ENCODE results near the gene SLC36A1. TPM values are rescaled to one million over a fixed set of nuclear protein-coding genes. Genes with fewer than 3 reads are reported as not detected.

Gene SLC36A1
- total and polyA plus RNA-seq, 2 of the 8 experiments (the other 6 are each of a cell fraction or from before 2014, with no cell fraction given), result 6.6 to 9.6 TPM

DNA sequence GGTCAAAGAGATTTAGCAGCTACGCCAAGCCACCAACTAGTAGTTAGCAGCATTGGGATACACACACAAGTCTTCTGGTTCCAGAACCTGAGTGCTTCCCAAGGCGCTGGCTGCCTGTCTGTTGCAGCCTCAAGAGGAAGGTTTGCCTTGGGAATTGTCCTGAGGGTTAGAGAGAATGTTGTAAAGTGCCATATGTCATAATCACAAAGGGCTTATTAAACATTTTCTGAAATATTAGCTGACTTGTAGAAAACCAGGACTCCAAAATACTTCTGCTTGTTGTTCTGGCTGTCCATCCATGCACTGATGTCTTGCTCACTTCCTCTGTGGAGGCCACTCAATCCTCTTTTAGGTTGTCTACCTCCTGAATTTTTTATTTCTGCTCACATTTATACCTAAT is 46.3 kb downstream of the SLC36A1 start:
- no peak overlapping the region for H3K4ac ChIP-seq (replicated peaks; ENCODE audit: insufficient read length, low read depth, low read length)
- H3K23ac ChIP-seq (ENCODE audit: insufficient read length), result no peak overlapping the region
- H2BK120ac ChIP-seq (replicated peaks; ENCODE audit: low read depth, low read length), result no peak overlapping the region
- no peak overlapping the region for H2AFZ ChIP-seq (ENCODE audit: low read length)
- H3K9ac ChIP-seq (replicated peaks in 1 of 4; ENCODE audit: extremely low read depth in 1 of 4, low read depth in 3 of 4, low read length in 3 of 4), result no peak overlapping the region
- no peak overlapping the region for H4K5ac ChIP-seq (ENCODE audit: insufficient read length, low read depth, low read length)
- H3K4me1 ChIP-seq (replicated peaks in 1 of 4; ENCODE audit: control insufficient read depth in 3 of 4, insufficient read depth in 4 of 4, low read length in 3 of 4), result peaks cover 0 to 4% (median under 1%) of the 10 kb centered on the region in 4 experiments; a peak in 3 of 7 replicates
- H3K36me3 ChIP-seq (ENCODE audit: control insufficient read depth in 2 of 4, insufficient read depth in 4 of 4, low read length in 3 of 4), result peaks cover 0 to 7% (median 0%) of the 10 kb centered on the region in 4 experiments; a peak in 1 of 8 replicates
- no peak overlapping the region for H3K18ac ChIP-seq (ENCODE audit: extremely low read depth, low read length)
- no peak overlapping the region for H3K4me3 ChIP-seq (ENCODE audit: extremely low read depth in 1 of 4, insufficient read depth in 2 of 4, low read depth in 3 of 4, low read length in 4 of 4)
- H3K27me3 ChIP-seq (replicated peaks in 1 of 4; ENCODE audit: control insufficient read depth in 3 of 4, extremely low read depth in 1 of 4, insufficient read depth in 3 of 4, low read length in 3 of 4), result no peaks in the 10 kb centered on the region
- no peaks in the 10 kb centered on the region for H3K23me2 ChIP-seq (ENCODE audit: low read depth, low read length)
- H4K91ac ChIP-seq (replicated peaks; ENCODE audit: insufficient read length, low read length), result no peak overlapping the region
- WGBS, 2 experiments (ENCODE audit: extremely low coverage in 1 of 2, insufficient coverage in 1 of 2, insufficient read length in 1 of 2, insufficient replicate concordance in 2 of 2, low coverage in 1 of 2, low lambda C conversion rate in 2 of 2, missing lambda C conversion rate in 1 of 2), result 81% methylated on average over 2 of the region's 2 CpGs; no CpG with 5 or more reads in 1 of the 2 experiments
- no peak overlapping the region for H2BK15ac ChIP-seq (ENCODE audit: low read length)
- no peak overlapping the region for H2BK20ac ChIP-seq (ENCODE audit: low read length)
- FAIRE-seq (no peak), DNase-seq (ENCODE audit: low read depth in 1 of 2, low spot score in 2 of 2) (no peak)
- 0 out of 4 replicates have a peak, but pooled peaks cover 0 to 2% of the 10 kb centered on the region in 2 experiments for H3K9me3 ChIP-seq (ENCODE audit: insufficient read depth in 2 of 2, low read depth in 1 of 2, low read length in 1 of 2)
- H2BK12ac ChIP-seq (ENCODE audit: low read depth, low read length), result no peak overlapping the region
- no peak overlapping the region for H3K56ac ChIP-seq (replicated peaks; ENCODE audit: insufficient read length, low read depth, low read length)
- H3K79me1 ChIP-seq (ENCODE audit: low read depth, low read length), result no peaks in the 10 kb centered on the region
- no peak overlapping the region for H2AK5ac ChIP-seq (ENCODE audit: low read depth, low read length)
- no peak overlapping the region for H4K8ac ChIP-seq (ENCODE audit: extremely low read depth, insufficient read depth, low read length)
- H3K27ac ChIP-seq (ENCODE audit: low read depth, low read length), result no peak overlapping the region
- no peak overlapping the region for H3K4me2 ChIP-seq (ENCODE audit: insufficient read depth in 1 of 2, low read depth in 2 of 2, low read length in 2 of 2)
- no peaks in the 10 kb centered on the region for H3K79me2 ChIP-seq (ENCODE audit: control insufficient read depth in 1 of 2, insufficient read depth in 2 of 2, low read length in 2 of 2)
- ChIA-PET CTCF (ENCODE audit: partially characterized antibody) (interaction anchor here (1.6 to 1.8 kb wide), 2 partner anchors 30 to 46 kb away, joined by 5 to 7 read pairs; partner anchors contain the start of gene SLC36A1), POLR2A (ENCODE audit: partially characterized antibody) (no interaction called here)
- no peaks in the 10 kb centered on the region for H4K20me1 ChIP-seq (replicated peaks in 1 of 2; ENCODE audit: control insufficient read depth in 1 of 2, insufficient read depth in 2 of 2, low read length in 2 of 2)
- H2BK5ac ChIP-seq (ENCODE audit: low read depth, low read length), result no peak overlapping the region
- no peak overlapping the region for H3K14ac ChIP-seq (ENCODE audit: insufficient read length)
- TF ChIP-seq, protein P1, sequence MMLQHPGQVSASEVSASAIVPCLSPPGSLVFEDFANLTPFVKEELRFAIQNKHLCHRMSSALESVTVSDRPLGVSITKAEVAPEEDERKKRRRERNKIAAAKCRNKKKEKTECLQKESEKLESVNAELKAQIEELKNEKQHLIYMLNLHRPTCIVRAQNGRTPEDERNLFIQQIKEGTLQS (IDR thresholded peaks at IDR 0.05; ENCODE audit: insufficient read depth, low read depth, low read length), result no peak
- TF ChIP-seq FOSL1 (IDR thresholded peaks at IDR 0.05; ENCODE audit: insufficient read depth, low read depth, low read length) (no peak), KDM4A (IDR thresholded peaks at IDR 0.05; ENCODE audit: low read depth, low read length, severe bottlenecking) (no peak), BCL11A (IDR thresholded peaks at IDR 0.05; ENCODE audit: low read depth in 2 of 2, low read length in 2 of 2) (no peak), SRF (IDR thresholded peaks at IDR 0.05; ENCODE audit: low read depth, low read length) (no peak), POLR2A (IDR thresholded peaks at IDR 0.05; ENCODE audit: control extremely low read depth in 1 of 2, low read depth in 2 of 2, low read length in 2 of 2) (no peak), SP2 (IDR thresholded peaks at IDR 0.05; ENCODE audit: low read length) (no peak), KDM1A (IDR thresholded peaks at IDR 0.05; ENCODE audit: borderline replicate concordance, low read length) (no peak), TAF7 (optimal IDR thresholded peaks at IDR 0.05; ENCODE audit: borderline replicate concordance, low read depth, low read length) (no peak), HDAC6 (IDR thresholded peaks at IDR 0.05; ENCODE audit: low read depth, low read length) (no peak)
- TF ChIP-seq, protein P2, sequence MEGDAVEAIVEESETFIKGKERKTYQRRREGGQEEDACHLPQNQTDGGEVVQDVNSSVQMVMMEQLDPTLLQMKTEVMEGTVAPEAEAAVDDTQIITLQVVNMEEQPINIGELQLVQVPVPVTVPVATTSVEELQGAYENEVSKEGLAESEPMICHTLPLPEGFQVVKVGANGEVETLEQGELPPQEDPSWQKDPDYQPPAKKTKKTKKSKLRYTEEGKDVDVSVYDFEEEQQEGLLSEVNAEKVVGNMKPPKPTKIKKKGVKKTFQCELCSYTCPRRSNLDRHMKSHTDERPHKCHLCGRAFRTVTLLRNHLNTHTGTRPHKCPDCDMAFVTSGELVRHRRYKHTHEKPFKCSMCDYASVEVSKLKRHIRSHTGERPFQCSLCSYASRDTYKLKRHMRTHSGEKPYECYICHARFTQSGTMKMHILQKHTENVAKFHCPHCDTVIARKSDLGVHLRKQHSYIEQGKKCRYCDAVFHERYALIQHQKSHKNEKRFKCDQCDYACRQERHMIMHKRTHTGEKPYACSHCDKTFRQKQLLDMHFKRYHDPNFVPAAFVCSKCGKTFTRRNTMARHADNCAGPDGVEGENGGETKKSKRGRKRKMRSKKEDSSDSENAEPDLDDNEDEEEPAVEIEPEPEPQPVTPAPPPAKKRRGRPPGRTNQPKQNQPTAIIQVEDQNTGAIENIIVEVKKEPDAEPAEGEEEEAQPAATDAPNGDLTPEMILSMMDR (IDR thresholded peaks at IDR 0.05; ENCODE audit: control extremely low read depth in 1 of 3, insufficient read depth in 1 of 3, low read depth in 1 of 3, low read length in 3 of 3), result no peak
